Gastroesophageal sphincter (tissue), 4 donors: ENCODE data around the gene KCNG4. TPM values are rescaled to one million over a fixed set of nuclear protein-coding genes. Genes with fewer than 3 reads are reported as not detected.

Experiments used
- ATAC-seq: fragments of 150-250 bp; one replicate; pipeline ENCODE4 v1.9.1; 2016; ENCODE audit warnings: mild to moderate bottlenecking, moderate library complexity
- H3K27ac ChIP-seq, 4 donors: fragments of 200-600 bp; sonication (generic) in 3 of 4; 1 replicate in 3 of 4; 2 replicates in 1 of 4; pipeline ENCODE4 v1.5.1; 2016 to 2019
- H3K27me3 ChIP-seq: fragments of 200-600 bp; sonication (generic); one replicate; pipeline ENCODE4 v1.5.1; 2019
- H3K36me3 ChIP-seq, 2 donors: fragments of 200-600 bp; sonication (generic); one replicate each; pipeline ENCODE4 v1.5.1; 2019; ENCODE audit warnings: control low read depth in 1 of 2
- H3K4me1 ChIP-seq, 3 donors: fragments of 200-600 bp; sonication (generic); 1 replicate in 2 of 3; 2 replicates in 1 of 3; pipeline ENCODE4 v1.5.1; 2016 to 2019; ENCODE audit warnings: control low read depth in 2 of 3
- H3K4me3 ChIP-seq, 2 donors: fragments of 200-600 bp; sonication (generic); one replicate each; pipeline ENCODE4 v1.5.1; 2019; ENCODE audit warnings: mild to moderate bottlenecking in 1 of 2, moderate library complexity in 1 of 2
- H3K9me3 ChIP-seq, 3 donors: fragments of 200-600 bp; sonication (generic); one replicate each; pipeline ENCODE4 v1.5.1; 2017 to 2019; ENCODE audit warnings: control low read depth in 2 of 3
- EP300 ChIP-seq: sonication (generic); formaldehyde crosslinking; IDR thresholded peaks from one replicate; pipeline ENCODE4 v1.6.1; 2017; ENCODE audit warnings: antibody characterized with exemption, mild to moderate bottlenecking
- POLR2A ChIP-seq, 2 donors: fragments of 450-650 bp; IDR thresholded peaks; one replicate each; pipeline ENCODE4 v1.6.1; 2017; ENCODE audit warnings: antibody characterized with exemption in 2 of 2, mild to moderate bottlenecking in 2 of 2, moderate library complexity in 1 of 2
- POLR2AphosphoS5 ChIP-seq: sonication (generic); formaldehyde crosslinking; IDR thresholded peaks from one replicate; pipeline ENCODE4 v1.6.1; 2017; ENCODE audit warnings: antibody characterized with exemption
- WGBS, 2 donors: methylation state at CpG; one replicate each; pipeline ENCODE4 v1.1.5; 2018; ENCODE audit warnings: low coverage in 1 of 2; 5-methylcytosine and 5-hydroxymethylcytosine counted together
- total RNA-seq, 4 donors: library from RNA; depleted of rRNA; stranded (reverse); fragments of >200 nt; gene quantifications; one replicate each; pipeline ENCODE4 v1.1.0, GENCODE V29; 2016
- TF ChIP-seq, protein P1 (sequence below), 4 experiments: fragments of 200-600 bp in 2 of 4; fragments of 450-650 bp in 2 of 4; sonication (generic) in 1 of 4; IDR thresholded peaks; one replicate each; pipeline ENCODE4 v1.5.1; 2017 to 2019; ENCODE audit warnings: antibody characterized with exemption in 4 of 4, mild to moderate bottlenecking in 2 of 4, moderate library complexity in 2 of 4

Gene KCNG4
- total RNA-seq, result not detected

- Histone ChIP-seq H3K27ac (no peak within 1 kb of the TSS), H3K4me3 (no peak within 1 kb of the TSS), H3K9me3 (peaks cover 0 to 5% (median 0%) of the 10 kb centered on the region in 3 donors), H3K36me3 (no peaks in the 10 kb centered on the region), H3K4me1 (peaks cover 0 to 6% (median 0%) of the 10 kb centered on the region in 3 donors), H3K27me3 (peaks cover 45% of the 10 kb centered on the region)
- ATAC-seq, result no peak
- WGBS, 2 donors, result 0 to 17% methylated on average over 1 to 2 of the region's 7 CpGs
- TF ChIP-seq POLR2AphosphoS5 (no peak), POLR2A (IDR thresholded peaks at IDR 0.05) (no peak), EP300 (no peak)
- TF ChIP-seq, protein P1, sequence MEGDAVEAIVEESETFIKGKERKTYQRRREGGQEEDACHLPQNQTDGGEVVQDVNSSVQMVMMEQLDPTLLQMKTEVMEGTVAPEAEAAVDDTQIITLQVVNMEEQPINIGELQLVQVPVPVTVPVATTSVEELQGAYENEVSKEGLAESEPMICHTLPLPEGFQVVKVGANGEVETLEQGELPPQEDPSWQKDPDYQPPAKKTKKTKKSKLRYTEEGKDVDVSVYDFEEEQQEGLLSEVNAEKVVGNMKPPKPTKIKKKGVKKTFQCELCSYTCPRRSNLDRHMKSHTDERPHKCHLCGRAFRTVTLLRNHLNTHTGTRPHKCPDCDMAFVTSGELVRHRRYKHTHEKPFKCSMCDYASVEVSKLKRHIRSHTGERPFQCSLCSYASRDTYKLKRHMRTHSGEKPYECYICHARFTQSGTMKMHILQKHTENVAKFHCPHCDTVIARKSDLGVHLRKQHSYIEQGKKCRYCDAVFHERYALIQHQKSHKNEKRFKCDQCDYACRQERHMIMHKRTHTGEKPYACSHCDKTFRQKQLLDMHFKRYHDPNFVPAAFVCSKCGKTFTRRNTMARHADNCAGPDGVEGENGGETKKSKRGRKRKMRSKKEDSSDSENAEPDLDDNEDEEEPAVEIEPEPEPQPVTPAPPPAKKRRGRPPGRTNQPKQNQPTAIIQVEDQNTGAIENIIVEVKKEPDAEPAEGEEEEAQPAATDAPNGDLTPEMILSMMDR (IDR thresholded peaks at IDR 0.05), result no peak
These were observed at the start of gene KCNG4 for GRCh38 chr16:84239909-84240308. TSS of gene KCNG4 (minus strand) at chr16:84240012. CDS start at chr16:84237485, 2,527 bp downstream.

GRCh38 chr16:84288902-84289301 is 49.1 kb upstream of the KCNG4 start:
- H3K36me3 ChIP-seq, result no peaks in the 10 kb centered on the region
- 79 to 82% methylated on average over 8 of the region's 8 CpGs for WGBS, 2 donors
- ATAC-seq, result no peak
- no peaks in the 10 kb centered on the region for H3K9me3 ChIP-seq
- no peak overlapping the region for H3K27ac ChIP-seq
- no peak overlapping the region for H3K4me3 ChIP-seq
- H3K27me3 ChIP-seq, result peaks cover 9% of the 10 kb centered on the region
- H3K4me1 ChIP-seq, result peaks cover 0 to 53% (median 7%) of the 10 kb centered on the region in 3 donors
- TF ChIP-seq POLR2AphosphoS5, result no peak
- no peak for TF ChIP-seq POLR2A (IDR thresholded peaks at IDR 0.05)
- TF ChIP-seq, protein P1 (IDR thresholded peaks at IDR 0.05), result no peak
- no peak for TF ChIP-seq EP300

DNA sequence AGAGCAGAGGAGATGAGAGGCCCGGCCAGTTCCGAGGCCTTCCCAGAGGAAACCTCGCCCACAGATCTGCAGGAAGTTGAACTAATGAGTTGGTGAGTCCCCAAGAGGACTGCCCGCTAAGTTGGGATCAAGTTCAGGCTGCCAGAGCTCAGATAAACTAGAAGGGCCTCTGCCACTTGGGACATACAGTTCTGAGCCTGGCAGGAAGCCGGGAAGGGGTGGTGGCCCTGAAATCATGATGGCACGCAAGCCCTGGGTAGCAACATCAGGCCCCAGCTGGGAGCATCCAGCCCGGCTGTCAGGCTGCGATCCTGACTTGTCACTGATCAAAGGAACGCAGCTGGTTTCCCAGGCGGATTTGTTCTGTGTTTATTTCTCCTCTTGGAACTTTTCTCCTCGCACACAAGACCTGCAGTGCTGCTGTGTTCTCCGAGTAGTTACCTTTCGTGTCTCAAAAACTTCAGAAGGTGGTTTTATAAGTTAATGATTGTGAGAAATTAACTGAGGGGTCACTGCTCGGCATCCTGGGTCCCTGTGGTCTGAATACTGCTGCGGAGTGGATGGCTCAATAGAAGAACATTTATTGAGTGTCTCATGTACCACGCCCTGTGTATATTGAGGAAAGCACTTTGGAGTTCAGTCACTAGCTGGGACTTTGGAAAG is 46.9 kb upstream of the KCNG4 start:
- Histone ChIP-seq H3K36me3 (no peaks in the 10 kb centered on the region), H3K4me1 (peaks cover 0 to 46% (median 8%) of the 10 kb centered on the region in 3 donors), H3K27me3 (no peaks in the 10 kb centered on the region), H3K4me3 (no peak overlapping the region), H3K9me3 (no peaks in the 10 kb centered on the region), H3K27ac (peak overlapping the region; percentile 36 to 77 (median 75))
- TF ChIP-seq POLR2AphosphoS5 (peak; percentile 90), POLR2A (IDR thresholded peaks at IDR 0.05) (no peak), EP300 (peak; percentile 70)
- TF ChIP-seq, protein P1 (IDR thresholded peaks at IDR 0.05), result no peak
- ATAC-seq, result peak; percentile 67
- WGBS, 2 donors, result 33 to 51% methylated on average over 13 to 14 of the region's 16 CpGs

DNA sequence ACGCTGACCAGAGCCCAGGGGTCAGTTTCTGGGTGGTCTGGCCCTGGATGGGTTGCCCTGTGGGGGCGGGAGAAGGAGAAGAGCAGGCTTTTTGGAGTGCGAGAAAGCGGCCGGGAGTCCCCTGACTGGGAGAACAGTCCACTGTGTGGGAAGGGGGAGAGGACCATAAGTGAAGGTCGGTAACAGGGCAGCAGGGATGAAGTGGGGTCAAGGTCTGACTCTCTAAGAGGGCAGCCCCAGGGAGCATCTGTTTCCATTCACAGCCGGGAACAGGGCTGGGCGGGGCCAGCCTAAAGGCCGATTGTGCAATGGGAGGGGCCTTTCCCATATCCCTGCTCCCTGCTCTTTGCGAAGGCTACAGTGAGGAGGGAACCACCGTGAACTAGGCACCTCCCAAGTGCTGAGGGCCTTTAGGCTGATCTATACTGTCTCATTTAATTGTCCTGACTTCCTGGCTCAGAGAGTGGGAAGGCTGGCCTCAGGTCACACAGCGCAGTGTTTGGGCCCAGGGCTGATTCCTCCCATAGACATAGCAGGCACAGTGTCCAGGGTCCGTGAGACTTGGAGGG is 44.4 kb upstream of the KCNG4 start:
- Histone ChIP-seq H3K4me1 (peaks cover 0 to 41% (median 8%) of the 10 kb centered on the region in 3 donors), H3K27ac (peak overlapping the region in 3 of 4 donors; percentile 47 to 60 (median 53)), H3K36me3 (no peaks in the 10 kb centered on the region), H3K9me3 (no peaks in the 10 kb centered on the region), H3K27me3 (no peaks in the 10 kb centered on the region), H3K4me3 (no peak overlapping the region)
- 34 to 40% methylated on average over 5 to 7 of the region's 13 CpGs for WGBS, 2 donors
- TF ChIP-seq EP300 (no peak), POLR2A (IDR thresholded peaks at IDR 0.05) (no peak), POLR2AphosphoS5 (peak; percentile 67)
- TF ChIP-seq, protein P1 (IDR thresholded peaks at IDR 0.05), result no peak
- ATAC-seq, result peak; percentile 85
